HepG2 (cell line): ENCODE measurements around the gene GFER. TPM values are rescaled to one million over a fixed set of nuclear protein-coding genes. Genes with fewer than 3 reads are reported as not detected.
A peak's percentile ranks its signal among the peaks of the same experiment; 100 is the strongest.

Experiments
- DNMT1 ChIP-seq: sonication (generic); formaldehyde crosslinking; IDR thresholded peaks from 2 replicates; pipeline ENCODE4 v1.5.1; 2020; ENCODE audit warnings: mild to moderate bottlenecking, missing genetic modification reagents
- EED ChIP-seq: sonication (generic); formaldehyde crosslinking; IDR thresholded peaks from 2 replicates; pipeline ENCODE4 v1.5.0; 2020; ENCODE audit warnings: mild to moderate bottlenecking, missing genetic modification reagents
- GTF2F1 ChIP-seq: fragments of 150-350 bp; IDR thresholded peaks from 2 replicates; pipeline ENCODE4 v1.6.1; 2014; ENCODE audit warnings: low read length
- HNRNPK ChIP-seq: fragments of 200-400 bp; formaldehyde crosslinking; IDR thresholded peaks from 2 replicates; pipeline ENCODE4 v1.6.1; 2018; ENCODE audit warnings: low read length, low read depth, moderate library complexity, mild to moderate bottlenecking; ENCODE audit not compliant: poor library complexity, severe bottlenecking
- PAX8 ChIP-seq: sonication (generic); formaldehyde crosslinking; IDR thresholded peaks from 2 replicates; pipeline ENCODE4 v1.8.0; 2022; ENCODE audit warnings: mild to moderate bottlenecking, missing genetic modification reagents, borderline replicate concordance
- PHF20 ChIP-seq: sonication (generic); formaldehyde crosslinking; IDR thresholded peaks from 2 replicates; pipeline ENCODE4 v1.5.0; 2020; ENCODE audit warnings: mild to moderate bottlenecking, missing genetic modification reagents
- TBP ChIP-seq: sonication (generic); formaldehyde crosslinking; IDR thresholded peaks from 2 replicates; pipeline ENCODE4 v1.5.0; 2020; ENCODE audit warnings: missing genetic modification reagents
- TOE1 ChIP-seq: sonication (generic); formaldehyde crosslinking; IDR thresholded peaks from 2 replicates; pipeline ENCODE4 v1.4.0; 2020; ENCODE audit warnings: mild to moderate bottlenecking, missing genetic modification reagents
- ZNF530 ChIP-seq: sonication (generic); formaldehyde crosslinking; IDR thresholded peaks from 2 replicates; pipeline ENCODE4 v1.5.0; 2020; ENCODE audit warnings: low read depth, mild to moderate bottlenecking, missing genetic modification reagents
- ZNF564 ChIP-seq: sonication (generic); formaldehyde crosslinking; IDR thresholded peaks from 2 replicates; pipeline ENCODE4 v1.8.1; 2023; ENCODE audit warnings: mild to moderate bottlenecking, missing genetic modification reagents
- polyA plus RNA-seq, 8 experiments: library from polyadenylated mRNA; depleted of rRNA in 3 of 8; stranded (reverse) in 7 of 8; unstranded in 1 of 8; fragments of >200 nt; fragmentation: Illumina TruSeq in 4 of 8; extraction: Trizol in 4 of 8; gene quantifications; 2 replicates each; pipeline versions ENCODE4 v1.2.1 to v1.2.3, GENCODE V29; 2011 to 2016; ENCODE audit warnings: low read depth in 4 of 8, missing spikeins in 1 of 8, mixed read lengths in 1 of 8; ENCODE audit not compliant: insufficient read depth in 1 of 8
- total RNA-seq, 5 experiments: library from RNA; depleted of rRNA; stranded (reverse); fragments of >200 nt; fragmentation: Illumina TruSeq; extraction: Trizol; gene quantifications; 2 replicates each; pipeline ENCODE4 v1.2.3, GENCODE V29; 2016; ENCODE audit warnings: low read depth in 1 of 5
- TF ChIP-seq, protein P1 (sequence below): sonication (generic); formaldehyde crosslinking; IDR thresholded peaks from 2 replicates; pipeline ENCODE4 v1.4.0; 2020; ENCODE audit warnings: missing genetic modification reagents
- TF ChIP-seq, protein P2 (sequence below): IDR thresholded peaks from 2 replicates; pipeline ENCODE4 v1.6.1; 2016; ENCODE audit warnings: low read depth, control low read depth
- TF ChIP-seq, protein P3 (sequence below), 2 experiments: sonication (generic) in 1 of 2; formaldehyde crosslinking in 1 of 2; IDR thresholded peaks; 2 replicates each; pipeline versions ENCODE4 v1.4.0 to v1.6.1; 2016 to 2020; ENCODE audit warnings: borderline replicate concordance in 1 of 2, low read depth in 1 of 2, mild to moderate bottlenecking in 1 of 2, missing genetic modification reagents in 1 of 2
- TF ChIP-seq, protein P4 (sequence below): sonication (generic); formaldehyde crosslinking; IDR thresholded peaks from 2 replicates; pipeline ENCODE4 v1.5.0; 2020; ENCODE audit warnings: missing genetic modification reagents, mild to moderate bottlenecking, borderline replicate concordance
- TF ChIP-seq, protein P5 (sequence below): IDR thresholded peaks from 2 replicates; pipeline ENCODE4 v1.6.1; 2016; ENCODE audit warnings: mild to moderate bottlenecking, missing biosample characterization, missing genetic modification reagents

Gene GFER
- total and polyA plus RNA-seq, 2 of the 13 experiments (the other 11 are each of a cell fraction or from before 2014, with no cell fraction given), result 28.6 to 71.7 TPM

DNA sequence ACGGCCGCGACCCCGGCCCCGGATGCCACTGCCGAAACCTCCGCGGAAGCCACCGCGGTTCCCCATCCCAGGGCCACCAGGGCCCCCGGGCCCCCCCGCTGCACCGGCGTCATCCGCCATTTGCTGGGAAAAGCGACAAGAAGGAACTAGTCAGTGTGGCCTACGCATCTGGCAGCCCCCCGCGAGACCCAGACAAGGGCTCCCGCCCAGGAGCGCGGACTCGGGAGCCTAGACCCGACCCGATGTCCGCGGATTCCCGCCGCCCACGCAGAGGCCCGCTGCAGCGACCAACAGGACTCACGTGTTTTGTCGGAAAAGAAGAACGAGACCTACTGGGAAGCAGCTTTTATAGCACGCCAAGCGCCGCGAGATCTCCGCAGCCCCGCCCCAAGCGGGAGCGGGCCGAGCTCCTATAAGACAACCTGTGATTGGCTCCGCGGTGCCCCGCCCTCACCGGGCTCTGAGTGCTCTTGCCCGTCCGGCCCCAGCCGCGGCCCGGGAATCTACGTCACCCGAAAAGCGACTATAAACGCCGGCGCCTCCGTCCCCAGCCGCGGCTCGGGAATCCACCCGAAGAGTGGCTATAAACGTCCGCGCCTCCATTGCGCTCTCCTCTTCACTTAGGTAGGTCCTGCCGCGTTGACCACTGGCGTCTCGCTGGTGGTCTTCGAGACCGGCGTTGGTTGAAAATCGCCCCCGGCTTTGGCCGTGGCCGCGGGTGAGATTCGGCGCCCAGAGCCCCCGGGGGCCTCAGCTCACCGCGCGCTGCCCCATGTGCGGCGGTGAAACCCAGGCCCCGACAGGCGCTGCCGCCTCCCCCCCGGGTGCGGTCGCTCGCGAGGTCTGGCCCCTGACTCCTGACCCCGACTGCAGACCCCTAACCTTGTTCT is 19.2 kb upstream of the GFER start, which contains the start of gene RPS2 (continued):
- TF ChIP-seq, protein P1, sequence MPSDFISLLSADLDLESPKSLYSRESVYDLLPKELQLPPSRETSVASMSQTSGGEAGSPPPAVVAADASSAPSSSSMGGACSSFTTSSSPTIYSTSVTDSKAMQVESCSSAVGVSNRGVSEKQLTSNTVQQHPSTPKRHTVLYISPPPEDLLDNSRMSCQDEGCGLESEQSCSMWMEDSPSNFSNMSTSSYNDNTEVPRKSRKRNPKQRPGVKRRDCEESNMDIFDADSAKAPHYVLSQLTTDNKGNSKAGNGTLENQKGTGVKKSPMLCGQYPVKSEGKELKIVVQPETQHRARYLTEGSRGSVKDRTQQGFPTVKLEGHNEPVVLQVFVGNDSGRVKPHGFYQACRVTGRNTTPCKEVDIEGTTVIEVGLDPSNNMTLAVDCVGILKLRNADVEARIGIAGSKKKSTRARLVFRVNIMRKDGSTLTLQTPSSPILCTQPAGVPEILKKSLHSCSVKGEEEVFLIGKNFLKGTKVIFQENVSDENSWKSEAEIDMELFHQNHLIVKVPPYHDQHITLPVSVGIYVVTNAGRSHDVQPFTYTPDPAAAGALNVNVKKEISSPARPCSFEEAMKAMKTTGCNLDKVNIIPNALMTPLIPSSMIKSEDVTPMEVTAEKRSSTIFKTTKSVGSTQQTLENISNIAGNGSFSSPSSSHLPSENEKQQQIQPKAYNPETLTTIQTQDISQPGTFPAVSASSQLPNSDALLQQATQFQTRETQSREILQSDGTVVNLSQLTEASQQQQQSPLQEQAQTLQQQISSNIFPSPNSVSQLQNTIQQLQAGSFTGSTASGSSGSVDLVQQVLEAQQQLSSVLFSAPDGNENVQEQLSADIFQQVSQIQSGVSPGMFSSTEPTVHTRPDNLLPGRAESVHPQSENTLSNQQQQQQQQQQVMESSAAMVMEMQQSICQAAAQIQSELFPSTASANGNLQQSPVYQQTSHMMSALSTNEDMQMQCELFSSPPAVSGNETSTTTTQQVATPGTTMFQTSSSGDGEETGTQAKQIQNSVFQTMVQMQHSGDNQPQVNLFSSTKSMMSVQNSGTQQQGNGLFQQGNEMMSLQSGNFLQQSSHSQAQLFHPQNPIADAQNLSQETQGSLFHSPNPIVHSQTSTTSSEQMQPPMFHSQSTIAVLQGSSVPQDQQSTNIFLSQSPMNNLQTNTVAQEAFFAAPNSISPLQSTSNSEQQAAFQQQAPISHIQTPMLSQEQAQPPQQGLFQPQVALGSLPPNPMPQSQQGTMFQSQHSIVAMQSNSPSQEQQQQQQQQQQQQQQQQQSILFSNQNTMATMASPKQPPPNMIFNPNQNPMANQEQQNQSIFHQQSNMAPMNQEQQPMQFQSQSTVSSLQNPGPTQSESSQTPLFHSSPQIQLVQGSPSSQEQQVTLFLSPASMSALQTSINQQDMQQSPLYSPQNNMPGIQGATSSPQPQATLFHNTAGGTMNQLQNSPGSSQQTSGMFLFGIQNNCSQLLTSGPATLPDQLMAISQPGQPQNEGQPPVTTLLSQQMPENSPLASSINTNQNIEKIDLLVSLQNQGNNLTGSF (CRISPR knock-in tag), result peak; percentile 56; the same call in 1 of the 2 replicates
- TF ChIP-seq GTF2F1 (peak; percentile 86; the same call in 1 of the 2 replicates), PAX8 (CRISPR knock-in tag) (no peak), ZNF530 (CRISPR knock-in tag) (0 out of 2 replicates have a peak, but pooled peaks have one; percentile 19), DNMT1 (no peak), EED (CRISPR knock-in tag) (peak; percentile 35; the same call in 1 of the 2 replicates), HNRNPK (no peak), ZNF564 (CRISPR knock-in tag) (peak; percentile 79; the same call in 1 of the 2 replicates), PHF20 (peak; percentile 88), TOE1 (0 out of 2 replicates have a peak, but pooled peaks have one; percentile 51), TBP (no peak; the same call in 1 of the 2 replicates)
- TF ChIP-seq, protein P2, sequence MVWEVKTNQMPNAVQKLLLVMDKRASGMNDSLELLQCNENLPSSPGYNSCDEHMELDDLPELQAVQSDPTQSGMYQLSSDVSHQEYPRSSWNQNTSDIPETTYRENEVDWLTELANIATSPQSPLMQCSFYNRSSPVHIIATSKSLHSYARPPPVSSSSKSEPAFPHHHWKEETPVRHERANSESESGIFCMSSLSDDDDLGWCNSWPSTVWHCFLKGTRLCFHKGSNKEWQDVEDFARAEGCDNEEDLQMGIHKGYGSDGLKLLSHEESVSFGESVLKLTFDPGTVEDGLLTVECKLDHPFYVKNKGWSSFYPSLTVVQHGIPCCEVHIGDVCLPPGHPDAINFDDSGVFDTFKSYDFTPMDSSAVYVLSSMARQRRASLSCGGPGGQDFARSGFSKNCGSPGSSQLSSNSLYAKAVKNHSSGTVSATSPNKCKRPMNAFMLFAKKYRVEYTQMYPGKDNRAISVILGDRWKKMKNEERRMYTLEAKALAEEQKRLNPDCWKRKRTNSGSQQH (CRISPR knock-in tag), result 0 out of 2 replicates have a peak, but pooled peaks have one; percentile 36
- TF ChIP-seq, protein P3, sequence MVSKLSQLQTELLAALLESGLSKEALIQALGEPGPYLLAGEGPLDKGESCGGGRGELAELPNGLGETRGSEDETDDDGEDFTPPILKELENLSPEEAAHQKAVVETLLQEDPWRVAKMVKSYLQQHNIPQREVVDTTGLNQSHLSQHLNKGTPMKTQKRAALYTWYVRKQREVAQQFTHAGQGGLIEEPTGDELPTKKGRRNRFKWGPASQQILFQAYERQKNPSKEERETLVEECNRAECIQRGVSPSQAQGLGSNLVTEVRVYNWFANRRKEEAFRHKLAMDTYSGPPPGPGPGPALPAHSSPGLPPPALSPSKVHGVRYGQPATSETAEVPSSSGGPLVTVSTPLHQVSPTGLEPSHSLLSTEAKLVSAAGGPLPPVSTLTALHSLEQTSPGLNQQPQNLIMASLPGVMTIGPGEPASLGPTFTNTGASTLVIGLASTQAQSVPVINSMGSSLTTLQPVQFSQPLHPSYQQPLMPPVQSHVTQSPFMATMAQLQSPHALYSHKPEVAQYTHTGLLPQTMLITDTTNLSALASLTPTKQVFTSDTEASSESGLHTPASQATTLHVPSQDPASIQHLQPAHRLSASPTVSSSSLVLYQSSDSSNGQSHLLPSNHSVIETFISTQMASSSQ (IDR thresholded peaks at IDR 0.05; ENCODE audit: low read depth), result no peak
- TF ChIP-seq, protein P3 (CRISPR knock-in tag; IDR thresholded peaks at IDR 0.05; ENCODE audit: borderline replicate concordance), result peak; percentile 40; the same call in 1 of the 2 replicates
- TF ChIP-seq, protein P4, sequence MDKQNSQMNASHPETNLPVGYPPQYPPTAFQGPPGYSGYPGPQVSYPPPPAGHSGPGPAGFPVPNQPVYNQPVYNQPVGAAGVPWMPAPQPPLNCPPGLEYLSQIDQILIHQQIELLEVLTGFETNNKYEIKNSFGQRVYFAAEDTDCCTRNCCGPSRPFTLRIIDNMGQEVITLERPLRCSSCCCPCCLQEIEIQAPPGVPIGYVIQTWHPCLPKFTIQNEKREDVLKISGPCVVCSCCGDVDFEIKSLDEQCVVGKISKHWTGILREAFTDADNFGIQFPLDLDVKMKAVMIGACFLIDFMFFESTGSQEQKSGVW, result no peak
- TF ChIP-seq, protein P5, sequence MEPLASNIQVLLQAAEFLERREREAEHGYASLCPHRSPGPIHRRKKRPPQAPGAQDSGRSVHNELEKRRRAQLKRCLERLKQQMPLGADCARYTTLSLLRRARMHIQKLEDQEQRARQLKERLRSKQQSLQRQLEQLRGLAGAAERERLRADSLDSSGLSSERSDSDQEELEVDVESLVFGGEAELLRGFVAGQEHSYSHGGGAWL (CRISPR knock-in tag), result peak; percentile 85
